ENCODE results near the gene IFITM2.
A peak's percentile ranks its signal among the peaks of the same experiment; 100 is the strongest.
"Not testable (repeated sequence)": the region's sequence is repeated elsewhere in the genome, so short reads cannot be mapped to it uniquely, and the experiment has no call there.

The IFITM2 gene

GRCh38 chr11:318405-319120 lies 10.9 kb downstream of the IFITM2 start:
- Histone ChIP-seq H3K27ac (ENCODE audit: low read depth in 2 of 2, low read length in 2 of 2) (peak overlapping the region; percentile 63 to 90), H3K4me1 (ENCODE audit: control insufficient read depth in 2 of 2, insufficient read depth in 2 of 2, low read length in 2 of 2) (peaks cover 7 to 29% of the 10 kb centered on the region in 2 donors), H3K4me3 (ENCODE audit: low read length in 2 of 2) (peak overlapping the region; percentile 48 to 50), H3K9ac (ENCODE audit: low read depth in 1 of 2, low read length in 2 of 2) (peak overlapping the region in 1 of 2 donors; percentile 89)
- H3K27me3 ChIP-seq (ENCODE audit: control insufficient read depth in 2 of 2, insufficient read depth in 2 of 2, low read length in 2 of 2); H3K36me3 ChIP-seq (ENCODE audit: control insufficient read depth in 2 of 2, insufficient read depth in 2 of 2, low read length in 2 of 2); H3K9me3 ChIP-seq (ENCODE audit: control insufficient read depth in 2 of 2, low read length in 2 of 2): not testable (repeated sequence)

GRCh38 chr11:319121-319887 lies 11.7 kb downstream of the IFITM2 start:
- H3K9me3 ChIP-seq (ENCODE audit: control insufficient read depth in 2 of 2, low read length in 2 of 2); H3K27me3 ChIP-seq (ENCODE audit: control insufficient read depth in 2 of 2, insufficient read depth in 2 of 2, low read length in 2 of 2); H3K36me3 ChIP-seq (ENCODE audit: control insufficient read depth in 2 of 2, insufficient read depth in 2 of 2, low read length in 2 of 2): not testable (repeated sequence)
- Histone ChIP-seq H3K4me1 (ENCODE audit: control insufficient read depth in 2 of 2, insufficient read depth in 2 of 2, low read length in 2 of 2) (peaks cover 5 to 22% of the 10 kb centered on the region in 2 donors), H3K4me3 (ENCODE audit: low read length in 2 of 2) (peak overlapping the region; percentile 59 to 78), H3K9ac (ENCODE audit: low read depth in 1 of 2, low read length in 2 of 2) (peak overlapping the region; percentile 74 to 89), H3K27ac (ENCODE audit: low read depth in 2 of 2, low read length in 2 of 2) (peak overlapping the region; percentile 87 to 90)

- Histone ChIP-seq H3K4me1 (ENCODE audit: control insufficient read depth in 2 of 2, insufficient read depth in 2 of 2, low read length in 2 of 2) (peaks cover 6 to 19% of the 10 kb centered on the region in 2 donors), H3K27ac (ENCODE audit: low read depth in 2 of 2, low read length in 2 of 2) (peak overlapping the region; percentile 87 to 90), H3K4me3 (ENCODE audit: low read length in 2 of 2) (peak overlapping the region; percentile 78 to 84), H3K9ac (ENCODE audit: low read depth in 1 of 2, low read length in 2 of 2) (peak overlapping the region; percentile 74 to 89)
- H3K27me3 ChIP-seq (ENCODE audit: control insufficient read depth in 2 of 2, insufficient read depth in 2 of 2, low read length in 2 of 2); H3K9me3 ChIP-seq (ENCODE audit: control insufficient read depth in 2 of 2, low read length in 2 of 2); H3K36me3 ChIP-seq (ENCODE audit: control insufficient read depth in 2 of 2, insufficient read depth in 2 of 2, low read length in 2 of 2): not testable (repeated sequence)
Observed at GRCh38 chr11:319888-320273, 12.3 kb downstream of the IFITM2 start.

- H3K4me1 ChIP-seq (ENCODE audit: control insufficient read depth in 2 of 2, insufficient read depth in 2 of 2, low read length in 2 of 2): peaks cover 20 to 23% of the 10 kb centered on the region in 2 donors
- H3K9me3 ChIP-seq (ENCODE audit: control insufficient read depth in 2 of 2, low read length in 2 of 2): no peaks in the 10 kb centered on the region
- no peaks in the 10 kb centered on the region for H3K36me3 ChIP-seq (ENCODE audit: control insufficient read depth in 2 of 2, insufficient read depth in 2 of 2, low read length in 2 of 2)
- H3K4me3 ChIP-seq (ENCODE audit: low read length in 2 of 2): no peak overlapping the region
- H3K9ac ChIP-seq (ENCODE audit: low read depth in 1 of 2, low read length in 2 of 2): peak overlapping the region in 1 of 2 donors; percentile 6
- peak overlapping the region; percentile 61 to 63 for H3K27ac ChIP-seq (ENCODE audit: low read depth in 2 of 2, low read length in 2 of 2)
- H3K27me3 ChIP-seq (ENCODE audit: control insufficient read depth in 2 of 2, insufficient read depth in 2 of 2, low read length in 2 of 2): no peaks in the 10 kb centered on the region
Observed at GRCh38 chr11:324156-324555, 16.5 kb downstream of the IFITM2 start.

GRCh38 chr11:324593-325517 lies 17.2 kb downstream of the IFITM2 start:
- H3K4me3 ChIP-seq (ENCODE audit: low read length in 2 of 2): not testable (repeated sequence)
- H3K9ac ChIP-seq (ENCODE audit: low read depth in 1 of 2, low read length in 2 of 2): peak overlapping the region in 1 of 2 donors; percentile 6
- peak overlapping the region; percentile 61 to 63 for H3K27ac ChIP-seq (ENCODE audit: low read depth in 2 of 2, low read length in 2 of 2)

GRCh38 chr11:325796-326591 lies 18.4 kb downstream of the IFITM2 start:
- H3K27me3 ChIP-seq (ENCODE audit: control insufficient read depth in 2 of 2, insufficient read depth in 2 of 2, low read length in 2 of 2): no peaks in the 10 kb centered on the region
- H3K9me3 ChIP-seq (ENCODE audit: control insufficient read depth in 2 of 2, low read length in 2 of 2): no peaks in the 10 kb centered on the region
- H3K9ac ChIP-seq (ENCODE audit: low read depth in 1 of 2, low read length in 2 of 2): peak overlapping the region; percentile 32 to 38
- H3K36me3 ChIP-seq (ENCODE audit: control insufficient read depth in 2 of 2, insufficient read depth in 2 of 2, low read length in 2 of 2): no peaks in the 10 kb centered on the region
- peak overlapping the region; percentile 67 to 85 for H3K27ac ChIP-seq (ENCODE audit: low read depth in 2 of 2, low read length in 2 of 2)
- H3K4me1 ChIP-seq (ENCODE audit: control insufficient read depth in 2 of 2, insufficient read depth in 2 of 2, low read length in 2 of 2): peaks cover 17 to 19% of the 10 kb centered on the region in 2 donors
- H3K4me3 ChIP-seq (ENCODE audit: low read length in 2 of 2): no peak overlapping the region

More at GRCh38 chr11:324593-325517, 17.2 kb downstream of the IFITM2 start:
- H3K27me3 ChIP-seq (ENCODE audit: control insufficient read depth in 2 of 2, insufficient read depth in 2 of 2, low read length in 2 of 2); H3K36me3 ChIP-seq (ENCODE audit: control insufficient read depth in 2 of 2, insufficient read depth in 2 of 2, low read length in 2 of 2); H3K9me3 ChIP-seq (ENCODE audit: control insufficient read depth in 2 of 2, low read length in 2 of 2): not testable (repeated sequence)
- H3K4me1 ChIP-seq (ENCODE audit: control insufficient read depth in 2 of 2, insufficient read depth in 2 of 2, low read length in 2 of 2): peaks cover 20 to 23% of the 10 kb centered on the region in 2 donors

- H3K4me1 ChIP-seq (ENCODE audit: control insufficient read depth in 2 of 2, insufficient read depth in 2 of 2, low read length in 2 of 2): peaks cover 17 to 18% of the 10 kb centered on the region in 2 donors
- H3K4me3 ChIP-seq (ENCODE audit: low read length in 2 of 2): no peak overlapping the region
- no peaks in the 10 kb centered on the region for H3K36me3 ChIP-seq (ENCODE audit: control insufficient read depth in 2 of 2, insufficient read depth in 2 of 2, low read length in 2 of 2)
- H3K27ac ChIP-seq (ENCODE audit: low read depth in 2 of 2, low read length in 2 of 2): peak overlapping the region; percentile 67 to 85
- no peaks in the 10 kb centered on the region for H3K27me3 ChIP-seq (ENCODE audit: control insufficient read depth in 2 of 2, insufficient read depth in 2 of 2, low read length in 2 of 2)
- H3K9ac ChIP-seq (ENCODE audit: low read depth in 1 of 2, low read length in 2 of 2): peak overlapping the region; percentile 32 to 38
- H3K9me3 ChIP-seq (ENCODE audit: control insufficient read depth in 2 of 2, low read length in 2 of 2): no peaks in the 10 kb centered on the region
Observed at GRCh38 chr11:326592-326841, 18.9 kb downstream of the IFITM2 start.

- H3K27ac ChIP-seq (ENCODE audit: low read depth in 2 of 2, low read length in 2 of 2): peak overlapping the region; percentile 67 to 85
- H3K9ac ChIP-seq (ENCODE audit: low read depth in 1 of 2, low read length in 2 of 2): peak overlapping the region; percentile 32 to 38
- H3K4me1 ChIP-seq (ENCODE audit: control insufficient read depth in 2 of 2, insufficient read depth in 2 of 2, low read length in 2 of 2): peaks cover 17 to 18% of the 10 kb centered on the region in 2 donors
Observed at GRCh38 chr11:326842-327580, 19.4 kb downstream of the IFITM2 start.

GRCh38 chr11:327581-327923 lies 19.9 kb downstream of the IFITM2 start:
- H3K9ac ChIP-seq (ENCODE audit: low read depth in 1 of 2, low read length in 2 of 2): no peak overlapping the region
- no peaks in the 10 kb centered on the region for H3K36me3 ChIP-seq (ENCODE audit: control insufficient read depth in 2 of 2, insufficient read depth in 2 of 2, low read length in 2 of 2)
- H3K27ac ChIP-seq (ENCODE audit: low read depth in 2 of 2, low read length in 2 of 2): peak overlapping the region; percentile 67 to 85
- no peaks in the 10 kb centered on the region for H3K9me3 ChIP-seq (ENCODE audit: control insufficient read depth in 2 of 2, low read length in 2 of 2)
- no peak overlapping the region for H3K4me3 ChIP-seq (ENCODE audit: low read length in 2 of 2)
- H3K4me1 ChIP-seq (ENCODE audit: control insufficient read depth in 2 of 2, insufficient read depth in 2 of 2, low read length in 2 of 2): peaks cover 17 to 18% of the 10 kb centered on the region in 2 donors
- H3K27me3 ChIP-seq (ENCODE audit: control insufficient read depth in 2 of 2, insufficient read depth in 2 of 2, low read length in 2 of 2): no peaks in the 10 kb centered on the region

More at GRCh38 chr11:326842-327580, 19.4 kb downstream of the IFITM2 start:
- Histone ChIP-seq H3K4me3 (ENCODE audit: low read length in 2 of 2) (no peak overlapping the region), H3K36me3 (ENCODE audit: control insufficient read depth in 2 of 2, insufficient read depth in 2 of 2, low read length in 2 of 2) (no peaks in the 10 kb centered on the region), H3K9me3 (ENCODE audit: control insufficient read depth in 2 of 2, low read length in 2 of 2) (no peaks in the 10 kb centered on the region), H3K27me3 (ENCODE audit: control insufficient read depth in 2 of 2, insufficient read depth in 2 of 2, low read length in 2 of 2) (no peaks in the 10 kb centered on the region)
